GM21360 (cell line): Measurements from ENCODE around the gene CYP1A1.

ENCODE experiments used
- ATAC-seq: cut with Tn5 transposase; IDR thresholded peaks from one replicate; pipeline ENCODE4 v1.9.1; 2021; ENCODE audit warnings: mild to moderate bottlenecking, moderate library complexity; ENCODE audit not compliant: unreplicated experiment

Gene CYP1A1

GRCh38 chr15:74725225-74725774 is at the start of gene CYP1A1:
TSS of gene CYP1A1 (minus strand) at chr15:74725528. CDS start at chr15:74723097, 2,431 bp downstream.
- ATAC-seq: no peak

DNA sequence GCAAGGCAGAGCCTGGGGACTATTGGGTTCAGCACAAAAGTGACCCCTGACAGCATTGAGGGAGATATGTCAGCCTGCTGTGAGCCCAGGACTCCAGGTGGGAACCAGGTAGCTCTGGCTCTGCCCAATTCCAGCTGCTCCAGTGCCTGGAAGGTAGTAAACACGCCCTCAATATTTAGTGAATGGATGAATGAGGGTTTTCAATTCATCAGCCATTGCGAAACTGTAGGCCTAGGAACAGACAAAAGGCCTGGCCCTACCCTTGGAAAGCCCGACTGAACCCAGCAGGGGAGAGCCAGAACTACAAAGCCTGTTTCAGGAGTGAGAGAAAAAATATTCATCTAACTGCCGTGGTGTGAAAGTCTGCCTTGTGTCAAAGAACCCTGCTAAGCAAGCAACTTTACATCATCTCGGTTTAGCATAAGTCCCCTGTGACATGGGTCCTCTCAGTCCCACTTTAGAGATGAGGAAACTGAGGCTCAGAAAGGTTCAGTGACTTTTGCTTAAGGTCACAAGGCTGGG is 48.5 kb upstream of the CYP1A1 start:
- ATAC-seq: no peak

GRCh38 chr15:74773329-74773728 is 48.0 kb upstream of the CYP1A1 start:
- no peak for ATAC-seq

- no peak for ATAC-seq
These were observed 45.0 kb upstream of the CYP1A1 start for GRCh38 chr15:74770211-74770903.

DNA sequence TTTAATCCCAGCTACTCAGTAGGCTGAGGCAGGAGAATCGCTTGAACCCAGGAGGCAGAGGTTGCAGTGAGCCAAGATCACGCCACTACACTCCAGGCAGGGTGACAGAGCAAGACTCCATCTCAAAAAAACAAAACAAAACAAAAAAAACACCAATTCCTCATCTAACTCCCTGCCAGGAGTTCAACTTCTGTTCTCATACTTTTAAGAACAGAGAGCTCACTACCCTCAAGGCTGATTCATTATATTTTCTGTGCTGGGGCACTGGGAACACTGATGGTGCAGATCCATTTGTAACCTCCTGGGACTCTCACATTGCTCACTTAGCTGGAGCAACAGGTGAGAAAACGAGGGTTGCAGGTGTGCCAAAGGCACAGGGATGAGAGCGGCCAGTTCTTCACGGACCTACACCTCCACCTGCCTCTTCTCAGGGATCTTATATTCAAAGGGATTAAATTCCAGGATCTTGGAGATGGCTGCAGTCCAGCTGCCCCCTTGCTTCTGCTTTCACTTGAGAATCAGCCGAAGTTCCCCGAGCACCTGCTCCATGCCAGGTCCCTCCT is 44.2 kb upstream of the CYP1A1 start:
- ATAC-seq: no peak

DNA sequence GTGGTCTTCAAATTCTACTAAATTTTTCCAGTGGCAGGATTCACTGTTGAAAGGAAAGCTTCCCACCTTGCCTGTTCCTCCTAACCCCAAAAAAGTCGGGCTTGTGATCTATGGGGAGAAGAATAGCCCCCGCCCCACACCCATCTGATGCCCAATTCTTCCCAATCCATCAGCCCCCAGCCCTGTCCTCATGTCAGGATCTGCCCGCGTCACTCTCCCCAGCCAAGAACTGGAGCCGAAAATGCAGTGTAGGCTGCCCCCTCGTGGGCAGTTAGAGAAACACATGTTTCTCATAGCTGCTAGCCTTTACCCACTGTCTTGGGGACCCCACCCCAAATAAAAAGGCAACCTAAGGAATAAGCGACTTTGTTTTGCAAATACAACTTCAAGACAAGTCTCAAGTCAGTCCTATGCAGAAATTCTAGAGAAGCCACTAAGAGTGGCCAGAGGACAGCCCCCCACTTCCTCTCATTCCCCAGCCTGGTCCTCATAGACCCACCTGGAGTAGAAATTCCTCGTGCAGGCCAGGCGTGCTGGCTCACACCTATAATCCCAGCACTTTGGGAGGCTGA is 43.5 kb upstream of the CYP1A1 start:
- ATAC-seq: no peak

DNA sequence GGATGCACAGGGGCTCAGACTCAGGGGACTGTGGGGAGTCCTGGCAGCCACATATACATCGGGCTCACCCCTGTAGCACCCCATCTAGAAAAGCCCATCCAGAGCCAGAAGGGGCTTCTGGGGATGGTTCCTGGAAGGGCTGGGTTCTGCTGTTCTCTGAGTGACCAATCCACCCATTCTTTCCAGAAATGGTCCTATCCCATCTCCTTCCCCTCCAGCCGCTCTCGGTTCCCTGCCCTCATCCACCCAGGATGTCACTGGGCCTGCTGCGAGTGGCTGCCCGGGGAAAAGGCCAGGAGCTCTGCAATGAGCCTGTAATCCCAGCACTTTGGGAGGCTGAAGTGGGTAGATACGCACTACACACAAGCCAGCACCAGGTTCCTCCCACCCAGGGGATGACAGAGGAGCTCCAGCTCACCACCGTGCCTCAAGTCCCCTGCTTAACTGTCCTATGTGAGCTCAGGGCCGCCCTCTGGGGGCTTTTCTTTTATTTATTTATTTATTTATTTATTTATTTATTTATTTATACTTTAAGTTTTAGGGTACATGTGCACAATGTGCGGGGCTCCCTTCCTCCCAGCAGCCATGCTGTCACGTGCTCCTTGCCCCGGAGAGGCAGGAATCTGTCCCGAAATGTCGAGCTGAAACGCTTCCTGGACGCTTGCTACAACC is 42.9 kb upstream of the CYP1A1 start:
- ATAC-seq: no peak

DNA sequence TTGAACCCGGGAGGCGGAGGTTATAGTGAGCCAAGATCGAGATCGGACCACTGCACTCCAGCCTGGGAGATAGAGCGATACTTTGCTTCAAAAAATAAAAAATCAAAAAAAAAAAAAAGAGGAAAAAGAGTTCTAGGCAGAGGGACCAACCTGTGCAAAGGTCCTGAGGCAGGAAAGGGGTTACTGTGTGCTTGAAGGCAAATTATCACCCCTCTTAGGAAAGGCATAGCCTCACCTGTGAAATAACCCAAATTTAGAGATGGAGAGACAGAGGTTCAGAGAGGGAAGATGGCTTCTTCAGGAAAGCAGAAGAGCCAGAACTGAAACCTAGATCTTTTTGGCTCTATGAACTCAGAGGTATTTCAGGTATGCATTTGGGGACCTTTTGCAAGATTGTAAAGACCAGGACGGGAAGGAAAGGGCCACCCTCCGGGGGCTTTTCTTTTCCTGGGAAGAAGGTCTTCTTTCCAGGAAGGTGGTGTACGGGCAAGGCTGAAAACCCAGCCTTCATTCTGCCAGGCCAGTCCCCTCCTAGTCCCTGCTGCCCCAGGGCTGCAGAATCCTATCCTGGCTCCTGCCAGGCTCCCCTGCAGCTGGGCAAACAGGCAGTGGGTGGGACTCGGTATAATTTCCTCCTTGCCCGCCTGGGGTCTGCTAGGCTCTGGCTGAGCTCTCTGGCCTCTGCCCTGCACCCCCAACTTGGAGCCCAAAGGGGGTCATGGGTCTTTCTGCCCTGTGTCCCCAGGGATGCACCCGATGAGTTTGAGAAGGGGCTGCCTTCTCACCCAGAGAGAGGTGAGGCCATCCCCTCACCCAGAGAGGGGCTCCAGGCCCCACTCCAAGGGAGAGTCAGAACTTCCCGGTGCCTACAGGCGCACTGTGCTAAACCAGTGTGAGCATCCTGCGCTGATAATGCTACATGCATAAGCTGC is 42.1 kb upstream of the CYP1A1 start:
- ATAC-seq: no peak

GRCh38 chr15:74763416-74763815 is 38.1 kb upstream of the CYP1A1 start:
- ATAC-seq: no peak

- ATAC-seq: no peak
These were observed 37.4 kb upstream of the CYP1A1 start for GRCh38 chr15:74762791-74763150.

DNA sequence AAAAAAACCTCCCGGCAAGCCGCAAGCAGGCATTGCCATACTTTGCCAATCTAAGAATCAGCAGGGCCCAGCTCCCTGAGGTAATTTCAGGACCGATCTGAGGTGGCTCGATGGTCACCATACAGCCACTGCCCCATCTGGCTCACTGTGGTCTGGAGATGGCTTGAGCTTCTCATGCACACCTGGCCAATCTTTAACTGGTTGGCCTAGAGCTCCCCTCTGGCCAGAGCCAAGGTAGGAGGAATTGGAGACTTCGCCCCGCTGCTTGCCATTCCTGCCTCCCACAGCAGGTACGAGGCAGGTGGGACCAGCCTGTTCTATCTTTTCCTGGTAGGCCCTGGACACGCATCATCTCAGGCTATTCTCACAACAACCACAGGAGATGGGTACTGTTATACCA is 33.4 kb upstream of the CYP1A1 start:
- ATAC-seq: no peak

- no peak for ATAC-seq
These were observed 29.4 kb upstream of the CYP1A1 start for GRCh38 chr15:74754593-74755215.

GRCh38 chr15:74752531-74752930 is 27.2 kb upstream of the CYP1A1 start:
- no peak for ATAC-seq

- no peak for ATAC-seq
These were observed 26.7 kb upstream of the CYP1A1 start for GRCh38 chr15:74752011-74752410.

GRCh38 chr15:74750751-74751150 is 25.4 kb upstream of the CYP1A1 start:
- ATAC-seq: no peak

GRCh38 chr15:74749832-74750231 is 24.5 kb upstream of the CYP1A1 start:
- no peak for ATAC-seq

- no peak for ATAC-seq
These were observed 23.1 kb upstream of the CYP1A1 start, which contains the start of gene CYP1A2 for GRCh38 chr15:74748322-74748946. TSS of gene CYP1A2 (plus strand) at chr15:74748845. CDS start at chr15:74749739, 894 bp downstream.

GRCh38 chr15:74746389-74746788 is 21.1 kb upstream of the CYP1A1 start:
- ATAC-seq: no peak

DNA sequence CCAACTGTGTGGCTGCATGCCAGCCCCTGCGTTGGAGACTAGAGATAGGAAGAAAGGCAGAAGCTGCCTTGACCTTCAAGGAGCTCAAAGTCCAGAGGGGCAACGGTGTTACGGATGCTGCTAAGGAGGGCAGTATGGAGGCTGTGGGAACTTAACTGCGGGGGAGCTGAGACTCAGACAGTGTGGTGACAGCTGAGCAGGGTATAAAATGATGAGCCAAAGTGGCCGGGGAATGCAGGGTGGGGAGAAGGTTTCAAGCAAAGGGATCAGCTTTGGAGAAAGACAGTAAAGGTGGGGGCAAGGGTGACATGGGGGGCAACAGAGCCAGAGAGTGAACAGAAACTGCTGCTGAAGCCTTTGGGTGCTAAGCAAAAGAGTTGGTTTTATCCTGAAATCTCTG is 17.1 kb upstream of the CYP1A1 start:
- ATAC-seq: no peak
